Activated CD8-positive, alpha-beta memory T cell treated with anti-CD3 and anti-CD28 coated beads, Interleukin-2, amount 50 U/mL, for 4 hours (primary cell): ENCODE measurements around the gene CYBA.
"Not testable (repeated sequence)": the region's sequence is repeated elsewhere in the genome, so short reads cannot be mapped to it uniquely, and the experiment has no call there.

ENCODE experiments used
- DNase-seq: peaks from one replicate; pipeline ENCODE4 v3.0.0-alpha.2; 2020

The CYBA gene

DNA sequence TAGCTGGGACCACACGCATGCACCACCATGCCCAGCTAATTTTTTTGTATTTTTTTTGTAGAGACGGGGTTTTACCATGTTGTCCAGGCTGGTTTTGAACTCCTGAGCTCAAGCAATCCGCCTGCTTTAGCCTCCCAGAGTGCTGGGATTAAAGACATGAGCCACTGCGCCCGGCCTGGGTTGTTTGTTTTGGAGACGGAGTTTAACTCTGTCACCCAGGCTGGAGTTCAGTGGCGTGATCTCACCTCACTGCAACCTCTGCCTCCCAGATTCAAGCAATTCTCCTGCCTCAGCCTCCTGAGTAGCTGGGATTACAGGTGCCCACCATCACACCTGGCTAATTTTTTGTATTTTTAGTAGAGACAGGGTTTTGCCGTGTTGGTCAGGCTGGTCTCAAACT, 41.4 kb downstream of the CYBA start:
- not testable (repeated sequence) for DNase-seq

GRCh38 chr16:88608076-88608475, 42.8 kb downstream of the CYBA start:
- DNase-seq, result no peak

DNA sequence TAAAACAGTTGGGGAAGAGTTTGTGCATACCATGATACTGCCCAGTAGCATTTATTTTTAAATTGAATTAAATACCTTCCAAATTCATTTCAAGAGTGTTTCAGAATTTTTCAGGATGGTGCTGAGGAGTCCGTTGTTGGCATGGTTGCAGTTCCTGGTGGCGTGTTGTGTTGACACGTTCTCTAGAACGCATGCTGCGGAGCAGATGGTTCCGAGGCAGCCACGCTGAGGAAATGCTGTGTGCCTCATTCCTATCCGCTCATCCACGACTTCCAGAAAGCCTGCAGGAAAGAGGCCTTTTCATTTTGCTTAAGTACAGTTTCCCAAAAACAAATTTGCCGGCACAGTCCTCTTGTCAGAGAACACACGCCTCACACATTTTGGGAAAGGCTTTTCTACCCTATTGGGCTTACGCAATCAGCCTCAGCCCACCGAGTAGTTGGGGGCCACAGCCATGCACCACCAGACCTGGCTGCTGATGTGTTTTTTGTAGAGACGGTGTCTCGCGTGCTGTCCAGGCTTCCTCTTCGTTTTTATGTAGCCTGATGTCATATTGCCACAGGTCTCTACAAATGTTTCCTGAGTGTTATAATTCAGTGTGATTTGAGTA, 44.6 kb downstream of the CYBA start:
- no peak for DNase-seq

GRCh38 chr16:88605186-88606147, 45.4 kb downstream of the CYBA start:
- DNase-seq, result no peak

DNA sequence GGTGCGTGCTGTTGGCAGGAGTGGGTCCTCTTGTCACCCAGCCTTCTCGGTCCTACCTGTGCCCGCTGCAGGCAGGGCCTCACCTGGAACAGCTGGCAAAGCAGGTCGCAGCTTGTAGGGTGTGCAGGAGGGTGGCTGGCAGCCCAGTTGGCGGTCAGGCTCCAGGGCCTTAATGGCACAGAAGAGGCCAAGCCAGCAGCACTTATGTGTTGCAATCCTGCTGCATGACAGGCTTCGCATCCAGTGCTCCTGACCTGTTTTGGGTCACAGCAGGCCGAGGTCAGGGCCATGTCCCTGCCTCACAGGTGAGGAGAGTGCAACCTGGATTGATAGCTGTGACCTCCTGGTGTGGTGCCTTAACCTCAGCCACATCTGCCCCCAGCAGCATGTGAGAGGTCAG, 48.8 kb downstream of the CYBA start:
- no peak for DNase-seq

- no peak for DNase-seq
Measured at GRCh38 chr16:88601313-88602036, 49.4 kb downstream of the CYBA start.

GRCh38 chr16:88600539-88600896, 50.3 kb downstream of the CYBA start:
- DNase-seq, result no peak

DNA sequence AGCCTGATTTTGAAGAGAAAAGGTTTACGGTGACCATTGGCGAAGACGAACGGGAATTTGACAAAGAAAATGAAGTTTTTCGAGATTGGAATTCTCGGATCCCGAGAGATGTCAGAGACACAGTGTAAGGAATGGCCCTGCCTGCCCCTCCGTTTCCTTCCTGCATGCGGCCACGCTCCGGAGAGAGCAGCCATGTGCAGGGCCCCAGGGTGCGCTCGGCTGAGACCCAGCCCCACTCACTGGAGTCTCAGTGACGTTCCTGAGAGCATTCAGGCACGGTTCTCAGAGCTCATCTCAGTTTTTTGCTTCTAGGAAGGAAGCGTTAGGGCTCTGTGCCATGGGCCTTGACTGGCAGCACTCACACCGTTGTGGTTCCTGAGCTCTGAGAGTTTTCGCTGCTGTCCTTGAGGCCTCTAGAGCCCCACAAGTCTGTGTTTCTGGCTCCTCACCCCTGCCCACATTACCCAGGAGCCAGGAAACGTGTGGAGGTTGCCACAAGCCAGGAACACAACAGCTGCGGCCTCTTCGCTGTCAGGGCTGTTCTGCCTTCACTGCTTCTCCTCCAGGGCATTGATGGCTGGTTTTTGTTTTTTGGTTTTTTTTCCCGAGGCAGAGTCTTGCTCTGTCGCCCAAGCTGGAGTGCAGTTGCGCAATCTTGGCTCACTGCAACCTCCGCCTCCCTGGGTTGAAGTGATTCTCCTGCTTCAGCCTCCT, 50.9 kb downstream of the CYBA start:
- no peak for DNase-seq

- DNase-seq, result no peak
Measured at GRCh38 chr16:88599092-88599733, 51.6 kb downstream of the CYBA start.

- no peak for DNase-seq
Measured at GRCh38 chr16:88597856-88598491, 52.9 kb downstream of the CYBA start.

- DNase-seq, result no peak
Measured at GRCh38 chr16:88596483-88596882, 54.4 kb downstream of the CYBA start.

DNA sequence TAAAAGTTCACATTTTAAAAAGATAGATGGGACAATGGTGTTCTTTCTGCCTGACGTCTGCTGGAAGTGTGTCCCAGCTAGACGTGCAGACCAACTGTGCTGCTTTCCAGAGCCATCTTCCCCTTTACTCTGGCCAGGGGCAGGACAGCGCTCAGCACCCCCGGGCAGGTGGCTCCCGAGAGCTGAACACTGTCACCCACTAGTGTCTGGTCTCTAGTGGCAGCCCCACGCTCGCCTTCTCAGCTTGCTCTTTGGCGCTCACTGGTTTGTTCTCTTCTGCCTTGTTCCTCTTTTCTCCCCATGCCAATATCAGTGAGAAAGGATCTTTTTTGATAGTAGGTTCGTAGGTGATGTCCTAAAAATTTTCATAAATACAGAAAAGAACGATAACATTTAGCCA, 54.9 kb downstream of the CYBA start:
- no peak for DNase-seq

GRCh38 chr16:88595101-88595500, 55.8 kb downstream of the CYBA start:
- DNase-seq, result no peak

DNA sequence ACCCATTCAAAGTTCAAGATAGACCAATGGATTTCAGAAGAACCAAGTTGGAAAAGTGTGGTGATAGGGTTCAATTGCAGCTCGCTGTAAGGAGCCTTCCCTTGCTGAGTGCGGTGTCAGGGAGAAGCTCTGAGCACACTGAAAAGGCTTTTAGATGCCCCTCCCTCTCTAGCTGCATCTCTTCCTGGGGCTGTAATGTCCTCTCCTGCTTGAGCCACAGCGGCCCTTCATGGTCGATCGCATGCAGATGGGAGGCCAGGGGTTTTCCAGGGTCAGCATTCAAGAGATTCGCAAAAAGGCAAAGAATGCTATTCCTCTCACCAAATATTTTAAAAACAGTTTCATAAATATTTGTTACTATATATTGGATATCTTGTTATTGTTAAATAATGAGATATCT, 56.9 kb downstream of the CYBA start:
- DNase-seq, result no peak

DNA sequence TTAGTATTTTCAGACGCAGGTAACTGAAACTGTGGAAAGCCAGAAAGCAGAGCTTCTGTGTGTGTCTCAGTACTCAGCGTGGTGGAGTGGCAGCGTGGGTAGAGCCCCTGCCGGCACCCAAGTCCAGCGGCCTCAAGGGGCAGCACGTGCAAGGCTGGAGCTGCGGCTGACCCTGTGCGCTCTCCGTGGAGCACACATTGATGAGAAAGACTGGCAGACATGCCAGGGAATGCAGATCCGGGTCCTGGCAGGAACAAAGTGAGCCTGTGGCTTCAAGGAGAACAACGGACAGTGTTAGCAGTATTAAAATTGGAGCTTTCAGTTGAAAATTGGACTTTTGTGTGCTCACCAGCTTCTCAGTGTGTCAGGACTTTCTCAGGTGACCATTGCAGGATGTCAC, 57.4 kb downstream of the CYBA start:
- DNase-seq, result no peak
